ENCODE data around the gene BCAR3.

BCAR3 gene

DNA sequence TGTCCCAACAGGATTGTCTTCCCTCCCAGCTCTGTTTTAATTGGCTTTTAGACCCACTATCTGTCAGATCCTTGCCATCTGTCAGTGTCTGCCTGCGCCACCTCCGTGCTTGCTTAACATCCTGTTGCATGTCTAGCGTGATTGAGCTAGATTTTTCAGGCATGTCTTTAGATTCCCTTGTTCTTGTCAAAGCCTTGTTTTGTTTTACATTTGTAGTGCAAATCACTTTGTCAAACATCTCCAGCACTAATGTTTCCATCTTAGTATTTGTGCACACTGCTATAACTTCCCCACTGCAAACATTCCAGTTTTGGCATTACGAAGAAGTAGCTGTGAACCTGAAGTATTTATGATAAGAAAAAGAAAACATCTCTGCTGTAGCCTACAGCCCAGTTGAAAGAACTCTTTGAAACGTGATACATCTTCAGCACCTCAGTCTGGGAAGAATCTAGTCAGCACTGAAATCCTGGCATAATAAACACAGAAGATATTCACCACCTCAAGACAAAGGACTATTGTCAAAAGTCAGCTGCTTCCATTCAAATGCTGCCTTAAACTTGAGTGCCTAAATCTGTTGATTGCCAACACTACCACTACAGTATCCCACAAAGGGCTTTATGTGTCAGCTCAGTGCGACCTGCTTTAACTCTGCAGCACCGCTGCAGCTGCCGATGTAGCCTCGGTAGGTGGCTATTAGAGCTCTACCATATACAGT, 128.7 kb downstream of the BCAR3 start:
- Histone ChIP-seq H3K9me3 (ENCODE audit: insufficient read depth, low read length) (no peaks in the 10 kb centered on the region), H3K79me2 (ENCODE audit: insufficient read depth, low read length) (no peaks in the 10 kb centered on the region), H4K20me1 (ENCODE audit: low read depth, low read length) (no peaks in the 10 kb centered on the region; the same call in 1 of the 2 replicates), H2AFZ (ENCODE audit: low read depth, low read length, severe bottlenecking) (no peak overlapping the region), H3K36me3 (ENCODE audit: low read length) (no peaks in the 10 kb centered on the region), H3K4me3 (ENCODE audit: insufficient read depth, low read length, poor library complexity, severe bottlenecking) (no peak overlapping the region), H3K27me3 (ENCODE audit: low read length) (no peaks in the 10 kb centered on the region), H3K4me2 (ENCODE audit: low read depth, low read length, poor library complexity, severe bottlenecking) (no peak overlapping the region), H3K9ac (ENCODE audit: low read length) (no peak overlapping the region), H3F3A (ENCODE audit: insufficient read depth) (no peaks in the 10 kb centered on the region), H3K9me2 (replicated peaks; ENCODE audit: insufficient read depth, low read length) (no peaks in the 10 kb centered on the region), H3K27ac (ENCODE audit: low read depth, low read length) (no peak overlapping the region)
- no peak for TF ChIP-seq EZH2phosphoT487 (conservative IDR thresholded peaks at IDR 0.05; ENCODE audit: low read length)
- TF ChIP-seq, protein P1, sequence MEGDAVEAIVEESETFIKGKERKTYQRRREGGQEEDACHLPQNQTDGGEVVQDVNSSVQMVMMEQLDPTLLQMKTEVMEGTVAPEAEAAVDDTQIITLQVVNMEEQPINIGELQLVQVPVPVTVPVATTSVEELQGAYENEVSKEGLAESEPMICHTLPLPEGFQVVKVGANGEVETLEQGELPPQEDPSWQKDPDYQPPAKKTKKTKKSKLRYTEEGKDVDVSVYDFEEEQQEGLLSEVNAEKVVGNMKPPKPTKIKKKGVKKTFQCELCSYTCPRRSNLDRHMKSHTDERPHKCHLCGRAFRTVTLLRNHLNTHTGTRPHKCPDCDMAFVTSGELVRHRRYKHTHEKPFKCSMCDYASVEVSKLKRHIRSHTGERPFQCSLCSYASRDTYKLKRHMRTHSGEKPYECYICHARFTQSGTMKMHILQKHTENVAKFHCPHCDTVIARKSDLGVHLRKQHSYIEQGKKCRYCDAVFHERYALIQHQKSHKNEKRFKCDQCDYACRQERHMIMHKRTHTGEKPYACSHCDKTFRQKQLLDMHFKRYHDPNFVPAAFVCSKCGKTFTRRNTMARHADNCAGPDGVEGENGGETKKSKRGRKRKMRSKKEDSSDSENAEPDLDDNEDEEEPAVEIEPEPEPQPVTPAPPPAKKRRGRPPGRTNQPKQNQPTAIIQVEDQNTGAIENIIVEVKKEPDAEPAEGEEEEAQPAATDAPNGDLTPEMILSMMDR (IDR thresholded peaks at IDR 0.05; ENCODE audit: insufficient read depth, low read length, poor library complexity, severe bottlenecking): no peak

DNA sequence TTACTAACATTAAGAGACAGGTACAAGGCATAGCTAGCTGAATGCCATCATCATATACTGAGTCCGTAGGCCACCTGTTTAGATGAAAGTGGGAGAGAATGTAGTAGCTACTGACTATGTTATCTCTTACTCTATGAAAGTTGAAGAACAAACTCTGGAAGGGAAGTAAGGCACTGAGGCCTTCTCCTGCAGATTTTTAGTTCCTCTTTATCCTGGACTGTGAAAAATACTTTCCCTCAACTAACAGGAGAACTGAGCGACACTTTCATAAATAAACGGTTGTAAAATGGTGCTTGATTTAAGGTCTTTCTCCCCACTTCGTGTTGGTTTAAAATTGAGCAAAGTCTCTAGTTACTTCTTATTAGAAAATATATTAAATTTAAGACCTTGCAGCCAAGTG, 131.8 kb downstream of the BCAR3 start:
- Histone ChIP-seq H3K27me3 (ENCODE audit: low read length) (no peaks in the 10 kb centered on the region), H3K9ac (ENCODE audit: low read length) (no peak overlapping the region), H2AFZ (ENCODE audit: low read depth, low read length, severe bottlenecking) (no peak overlapping the region), H4K20me1 (ENCODE audit: low read depth, low read length) (no peaks in the 10 kb centered on the region; the same call in 1 of the 2 replicates), H3K9me2 (replicated peaks; ENCODE audit: insufficient read depth, low read length) (no peaks in the 10 kb centered on the region), H3K9me3 (ENCODE audit: insufficient read depth, low read length) (no peaks in the 10 kb centered on the region), H3K27ac (ENCODE audit: low read depth, low read length) (no peak overlapping the region), H3F3A (ENCODE audit: insufficient read depth) (no peaks in the 10 kb centered on the region), H3K36me3 (ENCODE audit: low read length) (no peaks in the 10 kb centered on the region), H3K79me2 (ENCODE audit: insufficient read depth, low read length) (no peaks in the 10 kb centered on the region), H3K4me2 (ENCODE audit: low read depth, low read length, poor library complexity, severe bottlenecking) (no peak overlapping the region), H3K4me3 (ENCODE audit: insufficient read depth, low read length, poor library complexity, severe bottlenecking) (no peak overlapping the region)
- TF ChIP-seq, protein P1 (IDR thresholded peaks at IDR 0.05; ENCODE audit: insufficient read depth, low read length, poor library complexity, severe bottlenecking): no peak
- no peak for TF ChIP-seq EZH2phosphoT487 (conservative IDR thresholded peaks at IDR 0.05; ENCODE audit: low read length)

DNA sequence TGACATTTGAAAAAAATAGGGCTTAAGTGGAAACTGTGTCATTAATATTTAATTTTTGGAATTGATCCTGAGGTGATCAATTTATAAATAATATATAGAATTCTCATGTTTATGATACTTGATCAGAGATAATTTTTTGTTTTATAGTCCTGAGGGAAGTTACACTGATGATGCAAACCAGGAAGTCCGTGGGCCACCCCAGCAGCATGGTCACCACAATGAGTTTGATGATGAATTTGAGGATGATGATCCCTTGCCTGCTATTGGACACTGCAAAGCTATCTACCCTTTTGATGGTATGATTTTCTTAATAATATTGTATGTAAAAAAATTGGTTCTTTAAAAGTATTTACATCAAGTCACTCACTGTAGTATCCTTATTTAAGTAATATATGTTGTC, 132.5 kb downstream of the BCAR3 start:
- no peaks in the 10 kb centered on the region for H3K9me2 ChIP-seq (replicated peaks; ENCODE audit: insufficient read depth, low read length)

More for the DNA sequence above, 132.5 kb downstream of the BCAR3 start:
- Histone ChIP-seq H3K4me3 (ENCODE audit: insufficient read depth, low read length, poor library complexity, severe bottlenecking) (no peak overlapping the region), H3K9ac (ENCODE audit: low read length) (no peak overlapping the region), H3K27me3 (ENCODE audit: low read length) (no peaks in the 10 kb centered on the region), H3K36me3 (ENCODE audit: low read length) (no peaks in the 10 kb centered on the region), H3K9me3 (ENCODE audit: insufficient read depth, low read length) (no peaks in the 10 kb centered on the region), H3K79me2 (ENCODE audit: insufficient read depth, low read length) (no peaks in the 10 kb centered on the region), H2AFZ (ENCODE audit: low read depth, low read length, severe bottlenecking) (no peak overlapping the region), H3F3A (ENCODE audit: insufficient read depth) (no peaks in the 10 kb centered on the region), H3K4me2 (ENCODE audit: low read depth, low read length, poor library complexity, severe bottlenecking) (no peak overlapping the region), H3K27ac (ENCODE audit: low read depth, low read length) (no peak overlapping the region), H4K20me1 (ENCODE audit: low read depth, low read length) (no peaks in the 10 kb centered on the region; the same call in 1 of the 2 replicates)
- TF ChIP-seq, protein P1 (IDR thresholded peaks at IDR 0.05; ENCODE audit: insufficient read depth, low read length, poor library complexity, severe bottlenecking): no peak
- TF ChIP-seq EZH2phosphoT487 (conservative IDR thresholded peaks at IDR 0.05; ENCODE audit: low read length): no peak

All from SU-DHL-6 (cell line).